HCT116 (cell line): ENCODE data around the gene CFAP99. TPM values are rescaled to one million over a fixed set of nuclear protein-coding genes. Genes with fewer than 3 reads are reported as not detected.

Experiments used
- ATAC-seq: fragments of 200-7000 bp; cut with Tn5 transposase; 2 replicates; pipeline ENCODE4 v1.9.1; 2020; ENCODE audit warnings: mild to moderate bottlenecking, moderate library complexity
- BruUV-seq: library from RNA; stranded (reverse); fragments of 400-500 nt; replicated peaks from 2 replicates; lab custom pipeline; 2021; lab: Mats Ljungman, UMichigan
- CTCF ChIA-PET: fragments of 300-600 bp; sonication (Branson Sonifier 250); formaldehyde crosslinking; loops from one replicate; lab custom pipeline; 2021; ENCODE audit warnings: antibody characterized with exemption; lab: Charles Lee
- POLR2A ChIA-PET: fragments of 300-600, 350-600 bp; sonication (Branson Sonifier 250); formaldehyde crosslinking; loops from one replicate; lab custom pipeline; 2021; ENCODE audit warnings: antibody characterized with exemption; lab: Charles Lee
- RAD21 ChIA-PET, 2 experiments: fragments of 300-600 bp; sonication (Branson Sonifier 250); formaldehyde crosslinking; loops; one replicate each; lab custom pipeline; 2023; ENCODE audit warnings: low total read pairs in 2 of 2; ENCODE audit not compliant: uncharacterized antibody in 2 of 2, unreplicated experiment in 2 of 2, low non-redundant PET in 1 of 2; lab: Charles Lee
- DNase-seq: peaks from one replicate; pipeline ENCODE4 v3.0.0-alpha.2; 2010; ENCODE audit warnings: low read depth, low spot score
- H2AFZ ChIP-seq: fragments of 200-600 bp; shearing (Covaris generic), sonication (generic); 2 replicates; pipeline ENCODE4 v1.6.1; 2017; ENCODE audit warnings: low read depth, mixed run types, mixed read lengths, antibody characterized with exemption, low read length; ENCODE audit not compliant: poor library complexity, severe bottlenecking
- H3K27ac ChIP-seq: 2 replicates; pipeline ENCODE4 v1.5.1; 2012; ENCODE audit warnings: low read depth, low read length
- H3K27me3 ChIP-seq: fragments of 200-600 bp; sonication (generic); 2 replicates; pipeline ENCODE4 v1.6.1; 2016; ENCODE audit warnings: mixed run types, low read length, mixed read lengths; ENCODE audit not compliant: insufficient read depth
- H3K36me3 ChIP-seq, 2 experiments: fragments of 200-500 bp in 1 of 2; fragments of 200-600 bp in 1 of 2; sonication (Bioruptor generic) in 1 of 2; sonication (generic) in 1 of 2; 2 replicates each; pipeline versions ENCODE4 v1.5.1 to v1.6.1; 2014 to 2016; ENCODE audit warnings: low read length in 2 of 2, inconsistent platforms in 1 of 2, mixed read lengths in 1 of 2, mixed run types in 1 of 2; ENCODE audit not compliant: insufficient read depth in 2 of 2, control insufficient read depth in 1 of 2
- H3K4me1 ChIP-seq, 2 experiments: fragments of 200-600 bp in 1 of 2; sonication (generic) in 1 of 2; 2 replicates each; pipeline versions ENCODE4 v1.5.1 to v1.6.1; 2012 to 2017; ENCODE audit warnings: low read length in 2 of 2, inconsistent platforms in 1 of 2, mild to moderate bottlenecking in 1 of 2, mixed read lengths in 1 of 2, mixed run types in 1 of 2, moderate library complexity in 1 of 2; ENCODE audit not compliant: insufficient read depth in 2 of 2, control insufficient read depth in 1 of 2
- H3K4me2 ChIP-seq: fragments of 200-600 bp; sonication (generic); 2 replicates; pipeline ENCODE4 v1.6.1; 2017; ENCODE audit warnings: mixed run types, low read length, mixed read lengths
- H3K4me3 ChIP-seq, 2 experiments: fragments of 200-600 bp in 1 of 2; sonication (generic) in 1 of 2; replicated peaks in 1 of 2; 2 replicates each; pipeline ENCODE4 v1.5.1; 2011 to 2016; ENCODE audit warnings: low read length in 2 of 2, control low read depth in 1 of 2, low read depth in 1 of 2, mild to moderate bottlenecking in 1 of 2, mixed read lengths in 1 of 2, mixed run types in 1 of 2
- H3K79me2 ChIP-seq: fragments of 200-600 bp; sonication (generic); 2 replicates; pipeline ENCODE4 v1.6.1; 2017; ENCODE audit warnings: mild to moderate bottlenecking, mixed run types, low read length, moderate library complexity, mixed read lengths; ENCODE audit not compliant: insufficient read depth
- H3K9ac ChIP-seq: fragments of 200-600 bp; sonication (generic); 2 replicates; pipeline ENCODE4 v1.6.1; 2016; ENCODE audit warnings: low read length, mixed read lengths
- H3K9me2 ChIP-seq: fragments of 200-600 bp; sonication (generic), shearing (Covaris generic); 2 replicates; pipeline ENCODE4 v1.6.1; 2017; ENCODE audit warnings: mixed run types, mild to moderate bottlenecking, moderate library complexity; ENCODE audit not compliant: insufficient read depth
- H3K9me3 ChIP-seq, 2 experiments: fragments of 200-500 bp in 1 of 2; fragments of 200-600 bp in 1 of 2; sonication (Bioruptor generic) in 1 of 2; sonication (generic) in 1 of 2; 2 replicates each; pipeline ENCODE4 v1.6.1; 2014 to 2017; ENCODE audit warnings: low read length in 2 of 2, mixed read lengths in 2 of 2, inconsistent platforms in 1 of 2, low read depth in 1 of 2, mild to moderate bottlenecking in 1 of 2, mixed run types in 1 of 2, moderate library complexity in 1 of 2; ENCODE audit not compliant: control insufficient read depth in 1 of 2, insufficient read depth in 1 of 2
- H4K20me1 ChIP-seq: fragments of 200-600 bp; sonication (generic), shearing (Covaris generic); 2 replicates; pipeline ENCODE4 v1.6.1; 2017; ENCODE audit warnings: mixed run types, mild to moderate bottlenecking, moderate library complexity; ENCODE audit not compliant: insufficient read depth
- ATF3 ChIP-seq: IDR thresholded peaks from 2 replicates; pipeline ENCODE4 v1.6.1; 2012
- CBX3 ChIP-seq: IDR thresholded peaks from 2 replicates; pipeline ENCODE4 v1.6.1; 2012; ENCODE audit warnings: low read depth
- CEBPB ChIP-seq: IDR thresholded peaks from 2 replicates; pipeline ENCODE4 v1.6.1; 2012; ENCODE audit warnings: low read depth
- ELF1 ChIP-seq: IDR thresholded peaks from 2 replicates; pipeline ENCODE4 v1.6.1; 2012; ENCODE audit warnings: low read depth, borderline replicate concordance
- EZH2phosphoT487 ChIP-seq: fragments of 200-600 bp; IDR thresholded peaks from 2 replicates; pipeline ENCODE4 v1.6.1; 2018; ENCODE audit warnings: antibody characterized with exemption, borderline replicate concordance
- JUND ChIP-seq: IDR thresholded peaks from 2 replicates; pipeline ENCODE4 v1.6.1; 2012
- POLR2A ChIP-seq: IDR thresholded peaks from 2 replicates; pipeline ENCODE4 v1.7.0; 2011; ENCODE audit warnings: borderline replicate concordance; ENCODE audit not compliant: insufficient read depth, insufficient read length; ENCODE audit errors: extremely low read depth
- SIN3A ChIP-seq: IDR thresholded peaks from 2 replicates; pipeline ENCODE4 v1.6.1; 2012; ENCODE audit warnings: low read depth
- SP1 ChIP-seq: IDR thresholded peaks from 2 replicates; pipeline ENCODE4 v1.6.1; 2012; ENCODE audit warnings: low read depth
- SRF ChIP-seq: IDR thresholded peaks from 2 replicates; pipeline ENCODE4 v1.6.1; 2012; ENCODE audit warnings: low read depth
- TCF7L2 ChIP-seq: IDR thresholded peaks from 2 replicates; pipeline ENCODE4 v1.7.0; 2011; ENCODE audit warnings: borderline replicate concordance, inconsistent platforms; ENCODE audit not compliant: insufficient read depth, insufficient read length; ENCODE audit errors: extremely low read depth
- YY1 ChIP-seq: IDR thresholded peaks from 2 replicates; pipeline ENCODE4 v1.6.1; 2011; ENCODE audit warnings: low read length, low read depth, moderate library complexity, mild to moderate bottlenecking; ENCODE audit not compliant: insufficient replicate concordance; ENCODE audit errors: extremely low read depth
- intact Hi-C: fragments of 100-400 bp; cut with micrococcal nuclease; formaldehyde crosslinking; loops from 2 replicates; pipeline ENCODE4 v1.10.0; 2022
- total RNA-seq: library from RNA; stranded (reverse); gene quantifications from one replicate; pipeline ENCODE4 v1.2.1, GENCODE V29; 2021; ENCODE audit not compliant: unreplicated experiment

Gene CFAP99
- total RNA-seq, 1 experiment from 2014 or later, result 0.42 TPM

- Histone ChIP-seq H3K27me3 (no peaks in the 10 kb centered on the region), H3K9me3 (no peaks in the 10 kb centered on the region), H3K4me2 (no peak overlapping the region), H3K9ac (no peak overlapping the region), H3K4me3 (no peak overlapping the region), H3K79me2 (no peaks in the 10 kb centered on the region), H2AFZ (no peak overlapping the region), H3K4me1 (no peaks in the 10 kb centered on the region), H3K27ac (no peak overlapping the region), H3K36me3 (no peaks in the 10 kb centered on the region), H3K9me2 (no peaks in the 10 kb centered on the region), H4K20me1 (no peaks in the 10 kb centered on the region)
- TF ChIP-seq SRF (no peak), EZH2phosphoT487 (no peak), ATF3 (no peak), CEBPB (no peak), JUND (no peak), SP1 (no peak), ELF1 (no peak), TCF7L2 (no peak), POLR2A (no peak), CBX3 (no peak), SIN3A (no peak), YY1 (no peak)
- ChIA-PET CTCF (no interaction called here), POLR2A (no interaction called here), RAD21 (no interaction called here)
- intact Hi-C loops, result no loop called here
- ATAC-seq (no peak), DNase-seq (no peak)
- BruUV-seq, result no TSS peak
Measured at GRCh38 chr4:2449051-2449450, 30.3 kb downstream of the CFAP99 start.
